ENCODE results near the gene CDH4. TPM values are rescaled to one million over a fixed set of nuclear protein-coding genes. Genes with fewer than 3 reads are reported as not detected.

CDH4 gene
- total RNA-seq, 1 donor from 2014 or later, result 0.99 TPM

- TF ChIP-seq CTCF (IDR thresholded peaks at IDR 0.05), result no peak
- peaks cover 8% of the 10 kb centered on the region for H3K9me3 Mint-ChIP-seq (ENCODE audit: low read depth)
- no peak for DNase-seq (ENCODE audit: low spot score)
- H3K27me3 Mint-ChIP-seq (ENCODE audit: low read depth), result peaks cover 3% of the 10 kb centered on the region
- peaks cover 3% of the 10 kb centered on the region for H3K36me3 Mint-ChIP-seq (ENCODE audit: low read depth)
- no peak overlapping the region for H3K4me3 Mint-ChIP-seq (ENCODE audit: unreplicated experiment)
- H3K27ac Mint-ChIP-seq (ENCODE audit: unreplicated experiment), result no peak overlapping the region
- no peaks in the 10 kb centered on the region for H3K4me1 Mint-ChIP-seq (ENCODE audit: low read depth)
These were observed 653.9 kb downstream of the CDH4 start for GRCh38 chr20:61905781-61906523.

- peaks cover 12% of the 10 kb centered on the region for H3K9me3 Mint-ChIP-seq (ENCODE audit: low read depth)
- peaks cover 4% of the 10 kb centered on the region for H3K36me3 Mint-ChIP-seq (ENCODE audit: low read depth)
- H3K27me3 Mint-ChIP-seq (ENCODE audit: low read depth), result no peaks in the 10 kb centered on the region
- no peak for DNase-seq (ENCODE audit: low spot score)
- TF ChIP-seq CTCF (IDR thresholded peaks at IDR 0.05), result no peak
- H3K4me1 Mint-ChIP-seq (ENCODE audit: low read depth), result no peaks in the 10 kb centered on the region
- no peak overlapping the region for H3K4me3 Mint-ChIP-seq (ENCODE audit: unreplicated experiment)
- H3K27ac Mint-ChIP-seq (ENCODE audit: unreplicated experiment), result no peak overlapping the region
These were observed 655.2 kb downstream of the CDH4 start for GRCh38 chr20:61907081-61907891.

- H3K27me3 Mint-ChIP-seq (ENCODE audit: low read depth), result no peaks in the 10 kb centered on the region
- no peaks in the 10 kb centered on the region for H3K4me1 Mint-ChIP-seq (ENCODE audit: low read depth)
- peaks cover 12% of the 10 kb centered on the region for H3K9me3 Mint-ChIP-seq (ENCODE audit: low read depth)
- no peak for TF ChIP-seq CTCF (IDR thresholded peaks at IDR 0.05)
- peaks cover 4% of the 10 kb centered on the region for H3K36me3 Mint-ChIP-seq (ENCODE audit: low read depth)
- no peak for DNase-seq (ENCODE audit: low spot score)
- no peak overlapping the region for H3K27ac Mint-ChIP-seq (ENCODE audit: unreplicated experiment)
- no peak overlapping the region for H3K4me3 Mint-ChIP-seq (ENCODE audit: unreplicated experiment)
These were observed 656.3 kb downstream of the CDH4 start for GRCh38 chr20:61908057-61909026.

- no peak for TF ChIP-seq CTCF (IDR thresholded peaks at IDR 0.05)
- H3K27me3 Mint-ChIP-seq (ENCODE audit: low read depth), result no peaks in the 10 kb centered on the region
- no peaks in the 10 kb centered on the region for H3K4me1 Mint-ChIP-seq (ENCODE audit: low read depth)
- no peak overlapping the region for H3K27ac Mint-ChIP-seq (ENCODE audit: unreplicated experiment)
- no peak for DNase-seq (ENCODE audit: low spot score)
- no peak overlapping the region for H3K4me3 Mint-ChIP-seq (ENCODE audit: unreplicated experiment)
- peaks cover 12% of the 10 kb centered on the region for H3K9me3 Mint-ChIP-seq (ENCODE audit: low read depth)
- peaks cover 4% of the 10 kb centered on the region for H3K36me3 Mint-ChIP-seq (ENCODE audit: low read depth)
These were observed 657.0 kb downstream of the CDH4 start for GRCh38 chr20:61909028-61909427.

GRCh38 chr20:61909821-61910220 is 657.8 kb downstream of the CDH4 start:
- Mint-ChIP-seq H3K9me3 (ENCODE audit: low read depth) (peaks cover 12% of the 10 kb centered on the region), H3K36me3 (ENCODE audit: low read depth) (peaks cover 4% of the 10 kb centered on the region), H3K4me3 (ENCODE audit: unreplicated experiment) (no peak overlapping the region), H3K4me1 (ENCODE audit: low read depth) (no peaks in the 10 kb centered on the region), H3K27me3 (ENCODE audit: low read depth) (no peaks in the 10 kb centered on the region), H3K27ac (ENCODE audit: unreplicated experiment) (no peak overlapping the region)
- TF ChIP-seq CTCF (IDR thresholded peaks at IDR 0.05), result no peak
- no peak for DNase-seq (ENCODE audit: low spot score)
